GM12878 (cell line): ENCODE measurements around the gene F2. TPM values are rescaled to one million over a fixed set of nuclear protein-coding genes. Genes with fewer than 3 reads are reported as not detected.

Source experiments
- ATAC-seq: fragments of 200-7000 bp; cut with Tn5 transposase; 3 replicates; pipeline ENCODE4 v1.9.1; 2020; ENCODE audit warnings: mild to moderate bottlenecking, moderate library complexity
- BruUV-seq: library from RNA; stranded (reverse); fragments of 400-500 nt; replicated peaks from 2 replicates; lab custom pipeline; 2021; lab: Mats Ljungman, UMichigan
- CTCF ChIA-PET: fragments of 300-600 bp; sonication (Branson Sonifier 250); formaldehyde crosslinking; extraction: SDS; loops from one replicate; lab custom pipeline; 2021; ENCODE audit warnings: inconsistent platforms; lab: Yijun Ruan, JAX
- POLR2A ChIA-PET: fragments of 350-600 bp; formaldehyde crosslinking; extraction: SDS; loops from one replicate; lab custom pipeline; 2021; ENCODE audit warnings: inconsistent platforms; lab: Charles Lee
- RAD21 ChIA-PET: fragments of 300-600 bp; sonication (Branson Sonifier 250); formaldehyde crosslinking; loops from one replicate; lab custom pipeline; 2023; ENCODE audit warnings: antibody characterized with exemption; ENCODE audit not compliant: unreplicated experiment; lab: Charles Lee
- SMC1A ChIA-PET: fragments of 300-600 bp; sonication (Branson Sonifier 250); formaldehyde crosslinking; loops from one replicate; lab custom pipeline; 2023; ENCODE audit not compliant: unreplicated experiment, uncharacterized antibody; lab: Charles Lee
- DNase-seq: peaks from one replicate; pipeline ENCODE4 v3.0.0-alpha.2; 2011; ENCODE audit warnings: low read depth, low spot score
- FAIRE-seq: peaks from 3 replicates; lab custom pipeline; 2011; peaks lifted over from hg19 to GRCh38; lab: Jason Lieb, UNC
- H2AFZ ChIP-seq: 2 replicates; pipeline ENCODE4 v1.6.0; 2011; ENCODE audit warnings: low read depth, low read length, control low read depth; ENCODE audit not compliant: control insufficient read depth
- H3K27ac ChIP-seq: 2 replicates; pipeline ENCODE4 v1.5.1; 2011; ENCODE audit warnings: control low read depth; ENCODE audit not compliant: control insufficient read depth, insufficient read depth
- H3K27me3 ChIP-seq, 2 experiments: replicated peaks in 1 of 2; 2 replicates each; pipeline versions ENCODE4 v1.6.0 to v1.6.1; 2011; ENCODE audit warnings: low read length in 1 of 2; ENCODE audit not compliant: control insufficient read depth in 2 of 2, insufficient read depth in 2 of 2
- H3K36me3 ChIP-seq, 2 experiments: 2 replicates each; pipeline ENCODE4 v1.5.1; 2011; ENCODE audit warnings: low read length in 1 of 2; ENCODE audit not compliant: control insufficient read depth in 2 of 2, insufficient read depth in 2 of 2
- H3K4me1 ChIP-seq: 2 replicates; pipeline ENCODE4 v1.6.1; 2011; ENCODE audit warnings: mild to moderate bottlenecking, low read length, moderate library complexity, mixed read lengths; ENCODE audit not compliant: control insufficient read depth, insufficient read depth
- H3K4me2 ChIP-seq: 2 replicates; pipeline ENCODE4 v1.6.0; 2011; ENCODE audit warnings: control low read depth; ENCODE audit not compliant: control insufficient read depth, insufficient read depth
- H3K4me3 ChIP-seq: fragments of 200-600 bp; sonication (generic); 2 replicates; pipeline ENCODE4 v1.5.1; 2016
- H3K79me2 ChIP-seq: 2 replicates; pipeline ENCODE4 v1.6.0; 2011; ENCODE audit warnings: low read length; ENCODE audit not compliant: control insufficient read depth, insufficient read depth
- H3K9ac ChIP-seq: 2 replicates; pipeline ENCODE4 v1.8.0; 2011; ENCODE audit warnings: low read length, control low read depth, mixed read lengths; ENCODE audit not compliant: control insufficient read depth, insufficient read depth
- H3K9me3 ChIP-seq: replicated peaks from 3 replicates; pipeline ENCODE4 v1.5.1; 2011; ENCODE audit warnings: mild to moderate bottlenecking, low read length; ENCODE audit not compliant: control insufficient read depth, insufficient read depth
- H4K20me1 ChIP-seq: 2 replicates; pipeline ENCODE4 v1.6.0; 2011; ENCODE audit not compliant: control insufficient read depth, insufficient read depth
- BRCA1 ChIP-seq: IDR thresholded peaks from 2 replicates; pipeline ENCODE4 v1.6.1; 2011; ENCODE audit warnings: low read depth, low read length, improper control_type of control experiment
- CTCF ChIP-seq, 3 experiments: IDR thresholded peaks in 2 of 3; conservative IDR thresholded peaks in 1 of 3; 2 replicates each; pipeline ENCODE4 v1.5.1; 2011; ENCODE audit warnings: low read depth in 3 of 3, low read length in 3 of 3, mild to moderate bottlenecking in 3 of 3, control low read depth in 2 of 3, moderate library complexity in 2 of 3, inconsistent platforms in 1 of 3, mixed read lengths in 1 of 3; ENCODE audit not compliant: control insufficient read depth in 2 of 3, insufficient read depth in 1 of 3; ENCODE audit errors: extremely low read depth in 1 of 3
- EGR1 ChIP-seq, 2 experiments: IDR thresholded peaks; 1 replicate in 1 of 2; 2 replicates in 1 of 2; pipeline ENCODE4 v1.6.1; 2011 to 2012; ENCODE audit warnings: low read depth in 2 of 2, low read length in 2 of 2, borderline replicate concordance in 1 of 2, mild to moderate bottlenecking in 1 of 2, moderate library complexity in 1 of 2
- ELK1 ChIP-seq: IDR thresholded peaks from 2 replicates; pipeline ENCODE4 v1.6.1; 2012; ENCODE audit warnings: low read depth, low read length, improper control_type of control experiment
- ESRRA ChIP-seq: IDR thresholded peaks from 2 replicates; pipeline ENCODE4 v1.6.1; 2012; ENCODE audit warnings: mild to moderate bottlenecking, low read length, improper control_type of control experiment
- FOXK2 ChIP-seq: fragments of 450-650 bp; IDR thresholded peaks from 2 replicates; pipeline ENCODE4 v1.6.1; 2017; ENCODE audit warnings: mild to moderate bottlenecking, moderate library complexity
- JUNB ChIP-seq: IDR thresholded peaks from 2 replicates; pipeline ENCODE4 v1.6.1; 2016; ENCODE audit warnings: antibody characterized with exemption, mild to moderate bottlenecking
- KLF5 ChIP-seq: fragments of 450-650 bp; IDR thresholded peaks from 2 replicates; pipeline ENCODE4 v1.6.1; 2014; ENCODE audit warnings: mild to moderate bottlenecking; ENCODE audit not compliant: partially characterized antibody
- MTA2 ChIP-seq: fragments of 450-650 bp; IDR thresholded peaks from 2 replicates; pipeline ENCODE4 v1.6.1; 2016; ENCODE audit warnings: low read depth, mild to moderate bottlenecking, moderate library complexity
- NR2C1 ChIP-seq: fragments of 450-650 bp; IDR thresholded peaks from 2 replicates; pipeline ENCODE4 v1.6.1; 2017; ENCODE audit warnings: antibody characterized with exemption, mild to moderate bottlenecking, moderate library complexity
- POLR2AphosphoS2 ChIP-seq: IDR thresholded peaks from 2 replicates; pipeline ENCODE4 v1.6.1; 2011; ENCODE audit warnings: low read depth, mild to moderate bottlenecking, low read length, improper control_type of control experiment, moderate library complexity
- RBBP5 ChIP-seq: fragments of 200-600 bp; sonication (generic); conservative IDR thresholded peaks from 2 replicates; pipeline ENCODE4 v1.6.1; 2016
- SMAD5 ChIP-seq: IDR thresholded peaks from 2 replicates; pipeline ENCODE4 v1.6.1; 2016; ENCODE audit warnings: antibody characterized with exemption, low read depth
- TAF1 ChIP-seq: IDR thresholded peaks from 2 replicates; pipeline ENCODE4 v1.6.1; 2011; ENCODE audit warnings: mild to moderate bottlenecking, low read depth, low read length, borderline replicate concordance
- YBX1 ChIP-seq: fragments of 450-650 bp; IDR thresholded peaks from 2 replicates; pipeline ENCODE4 v1.6.1; 2016; ENCODE audit warnings: antibody characterized with exemption
- ZBTB33 ChIP-seq: fragments of 450-650 bp; IDR thresholded peaks from 2 replicates; pipeline ENCODE4 v1.6.1; 2017; ENCODE audit warnings: mild to moderate bottlenecking
- ZNF24 ChIP-seq: fragments of 450-650 bp; IDR thresholded peaks from 2 replicates; pipeline ENCODE4 v1.6.1; 2017; ENCODE audit warnings: antibody characterized with exemption, mild to moderate bottlenecking
- ZSCAN29 ChIP-seq: fragments of 450-650 bp; IDR thresholded peaks from 2 replicates; pipeline ENCODE4 v1.6.1; 2017; ENCODE audit warnings: mild to moderate bottlenecking, moderate library complexity
- WGBS: methylation state at CpG from one replicate; pipeline ENCODE4 v1.1.6; 2016; ENCODE audit warnings: low lambda C conversion rate; ENCODE audit not compliant: insufficient replicate concordance, insufficient coverage; ENCODE audit errors: missing lambda C conversion rate; 5-methylcytosine and 5-hydroxymethylcytosine counted together
- in situ Hi-C: fragments of 300-500 bp; cut with MboI; formaldehyde crosslinking; loops from 9 replicates; pipeline ENCODE4 v1.14.3; 2018; ENCODE audit warnings: mixed read lengths
- intact Hi-C: fragments of 100-400 bp; cut with micrococcal nuclease; formaldehyde crosslinking; loops from one replicate; pipeline ENCODE4 v1.14.2; 2022; ENCODE audit not compliant: unreplicated experiment
- polyA plus RNA-seq, 11 experiments: library from polyadenylated mRNA; depleted of rRNA in 4 of 11; unstranded in 6 of 11; stranded (reverse) in 5 of 11; fragments of >200 nt; fragmentation: Nextera tagmentation in 4 of 11; fragmentation: Illumina TruSeq in 1 of 11; extraction: Ambion mirVana in 4 of 11; extraction: Trizol in 1 of 11; gene quantifications; 1 replicate in 1 of 11; 2 replicates in 10 of 11; pipeline versions ENCODE4 v1.2.1 to v1.2.3, GENCODE V29; 2011 to 2016; ENCODE audit warnings: inconsistent platforms in 2 of 11, missing spikeins in 2 of 11, low read depth in 1 of 11
- total RNA-seq, 4 experiments: library from RNA; depleted of rRNA in 3 of 4; stranded (reverse); fragments of >200 nt in 3 of 4; fragmentation: Illumina TruSeq in 1 of 4; extraction: Trizol in 1 of 4; gene quantifications; 2 replicates each; pipeline versions ENCODE4 v1.2.1 to v1.2.3, GENCODE V29; 2013 to 2021

Gene F2
- total and polyA plus RNA-seq, 10 of the 15 experiments (the other 5 are each of a cell fraction or from before 2014, with no cell fraction given), result 0.23 to 0.72 TPM; not detected in 8

DNA sequence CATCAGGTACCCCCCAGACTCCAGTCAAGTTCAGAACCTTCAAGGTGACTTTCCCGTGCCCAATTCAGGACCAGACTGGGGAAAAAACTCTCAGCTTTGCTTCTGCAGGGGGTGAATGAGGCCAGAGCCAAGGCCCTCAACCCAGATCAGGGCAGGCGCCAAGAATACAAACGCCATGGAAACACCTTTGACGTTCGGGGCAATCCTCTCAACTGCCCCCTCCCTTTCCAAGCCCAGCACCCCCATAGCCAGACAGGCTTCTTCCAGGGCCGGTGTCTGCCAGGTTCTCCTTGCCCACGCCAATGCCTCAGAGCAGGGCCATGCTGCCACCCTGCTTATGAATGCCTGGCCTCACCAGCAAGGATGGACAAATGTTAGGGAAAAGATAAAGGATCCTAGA is 24.4 kb upstream of the F2 start:
- Histone ChIP-seq H3K9ac (no peak overlapping the region), H3K9me3 (no peaks in the 10 kb centered on the region), H2AFZ (no peak overlapping the region), H3K36me3 (peaks cover 5 to 10% of the 10 kb centered on the region in 2 experiments; a peak in 3 of 4 replicates), H3K4me2 (no peak overlapping the region), H3K27ac (no peak overlapping the region), H3K79me2 (peaks cover 5% of the 10 kb centered on the region), H3K4me1 (no peaks in the 10 kb centered on the region), H4K20me1 (no peaks in the 10 kb centered on the region), H3K27me3 (no peaks in the 10 kb centered on the region), H3K4me3 (no peak overlapping the region)
- WGBS, result 100% methylated on average over 7 of the region's 7 CpGs
- intact Hi-C loops (no loop called here), in situ Hi-C loops (no loop called here)
- DNase-seq (no peak), ATAC-seq (no peak), FAIRE-seq (no peak)
- BruUV-seq, result no TSS peak
- CTCF ChIA-PET, result interaction anchor here (0.7 kb wide), 1 partner anchor 48 kb away, joined by 6 read pairs; no protein-coding TSS in a partner anchor
- RAD21 ChIA-PET, result no interaction called here
- POLR2A ChIA-PET, result interaction anchor here (0.7 kb wide), 1 partner anchor 25 kb away, joined by 3 read pairs; no protein-coding TSS in a partner anchor
- SMC1A ChIA-PET, result no interaction called here
- TF ChIP-seq RBBP5 (no peak), EGR1 (IDR thresholded peaks at IDR 0.05; ENCODE audit: borderline replicate concordance in 1 of 2, low read depth in 2 of 2, low read length in 2 of 2) (no peak), ZBTB33 (no peak), YBX1 (no peak), CTCF (IDR thresholded peaks at IDR 0.05 in 2 of 3, conservative IDR thresholded peaks at IDR 0.05 in 1 of 3; ENCODE audit: control insufficient read depth in 2 of 3, extremely low read depth in 1 of 3, insufficient read depth in 1 of 3, low read depth in 3 of 3, low read length in 3 of 3) (no peak), ZSCAN29 (no peak), NR2C1 (no peak), SMAD5 (no peak), ZNF24 (no peak), KLF5 (no peak), ESRRA (no peak), MTA2 (no peak), ELK1 (no peak), JUNB (no peak), FOXK2 (no peak), TAF1 (no peak), BRCA1 (no peak), POLR2AphosphoS2 (no peak)
- TF ChIP-seq, all 136 proteins: peak for 0
